H1 (cell line): ENCODE measurements around the gene HMGCLL1. TPM values are rescaled to one million over a fixed set of nuclear protein-coding genes. Genes with fewer than 3 reads are reported as not detected.

Source experiments
- CTCF ChIA-PET: fragments of 300-600 bp; sonication (Branson Sonifier 250); formaldehyde crosslinking; loops from one replicate; lab custom pipeline; 2021; ENCODE audit not compliant: partially characterized antibody; lab: Charles Lee
- POLR2A ChIA-PET: fragments of 300-600 bp; sonication (Branson Sonifier 250); formaldehyde crosslinking; loops from one replicate; lab custom pipeline; 2021; ENCODE audit warnings: inconsistent platforms; ENCODE audit not compliant: partially characterized antibody; lab: Charles Lee
- DNase-seq, 2 experiments: peaks; one replicate each; pipeline versions ENCODE4 v3.0.0 to v3.0.0-alpha.2; 2010 to 2022; ENCODE audit warnings: low spot score in 2 of 2, low read depth in 1 of 2, mixed read lengths in 1 of 2
- FAIRE-seq: peaks from 2 replicates; lab custom pipeline; 2011; peaks lifted over from hg19 to GRCh38; lab: Jason Lieb, UNC
- H2AFZ ChIP-seq: 2 replicates; pipeline ENCODE4 v1.8.1; 2012; ENCODE audit warnings: low read length, inconsistent platforms
- H2AK5ac ChIP-seq: 2 replicates; pipeline ENCODE4 v1.6.1; 2013; ENCODE audit warnings: low read depth, low read length
- H2BK120ac ChIP-seq: replicated peaks from 2 replicates; pipeline ENCODE3; 2013; ENCODE audit warnings: low read depth, low read length, inconsistent platforms
- H2BK12ac ChIP-seq: 2 replicates; pipeline ENCODE4 v1.6.1; 2013; ENCODE audit warnings: low read depth, low read length
- H2BK15ac ChIP-seq: 2 replicates; pipeline ENCODE4 v1.6.1; 2013; ENCODE audit warnings: low read length
- H2BK20ac ChIP-seq: 2 replicates; pipeline ENCODE4 v1.6.1; 2013; ENCODE audit warnings: low read length
- H2BK5ac ChIP-seq: 2 replicates; pipeline ENCODE4 v1.6.1; 2013; ENCODE audit warnings: low read depth, low read length
- H3K14ac ChIP-seq: 2 replicates; pipeline ENCODE4 v1.6.1; 2013; ENCODE audit warnings: inconsistent platforms; ENCODE audit not compliant: insufficient read length
- H3K18ac ChIP-seq: 2 replicates; pipeline ENCODE4 v1.6.1; 2013; ENCODE audit warnings: low read length; ENCODE audit errors: extremely low read depth
- H3K23ac ChIP-seq: 2 replicates; pipeline ENCODE4 v1.6.1; 2013; ENCODE audit warnings: inconsistent platforms; ENCODE audit not compliant: insufficient read length
- H3K23me2 ChIP-seq: 2 replicates; pipeline ENCODE4 v1.6.1; 2013; ENCODE audit warnings: low read depth, low read length
- H3K27ac ChIP-seq: 2 replicates; pipeline ENCODE4 v1.6.1; 2011; ENCODE audit warnings: low read depth, low read length, inconsistent platforms
- H3K27me3 ChIP-seq, 4 experiments: replicated peaks in 1 of 4; 1 replicate in 1 of 4; 2 replicates in 3 of 4; pipeline versions ENCODE4 v1.6.1 to v1.8.1; 2011 to 2013; ENCODE audit warnings: low read length in 3 of 4, mild to moderate bottlenecking in 3 of 4, inconsistent platforms in 2 of 4, mixed read lengths in 2 of 4, moderate library complexity in 1 of 4; ENCODE audit not compliant: control insufficient read depth in 3 of 4, insufficient read depth in 3 of 4; ENCODE audit errors: extremely low read depth in 1 of 4
- H3K36me3 ChIP-seq, 4 experiments: 2 replicates each; pipeline versions ENCODE4 v1.6.1 to v1.8.1; 2011 to 2013; ENCODE audit warnings: mild to moderate bottlenecking in 4 of 4, low read length in 3 of 4, moderate library complexity in 2 of 4, control low read depth in 1 of 4, inconsistent platforms in 1 of 4; ENCODE audit not compliant: insufficient read depth in 4 of 4, control insufficient read depth in 2 of 4
- H3K4ac ChIP-seq: replicated peaks from 2 replicates; pipeline ENCODE3; 2013; ENCODE audit warnings: low read length, low read depth, mixed read lengths, inconsistent platforms; ENCODE audit not compliant: insufficient read length
- H3K4me1 ChIP-seq, 4 experiments: replicated peaks in 1 of 4; 1 replicate in 1 of 4; 2 replicates in 3 of 4; pipeline versions ENCODE4 v1.6.1 to v1.8.1; 2011 to 2013; ENCODE audit warnings: low read length in 3 of 4, inconsistent platforms in 2 of 4, mixed read lengths in 1 of 4; ENCODE audit not compliant: insufficient read depth in 4 of 4, control insufficient read depth in 3 of 4
- H3K4me2 ChIP-seq, 2 experiments: 2 replicates each; pipeline versions ENCODE4 v1.6.1 to v1.8.1; 2011 to 2013; ENCODE audit warnings: low read depth in 2 of 2, low read length in 2 of 2, control low read depth in 1 of 2, inconsistent platforms in 1 of 2, mild to moderate bottlenecking in 1 of 2; ENCODE audit not compliant: insufficient read depth in 1 of 2
- H3K4me3 ChIP-seq, 4 experiments: fragments of 200-600, 300-600 bp in 1 of 4; sonication (generic), shearing (Covaris generic), sonication (Bioruptor Twin) in 1 of 4; 2 replicates each; pipeline versions ENCODE4 v1.5.1 to v1.8.1; 2011 to 2016; ENCODE audit warnings: low read length in 4 of 4, low read depth in 3 of 4, control low read depth in 2 of 4, inconsistent platforms in 2 of 4, mild to moderate bottlenecking in 2 of 4, mixed read lengths in 1 of 4, moderate library complexity in 1 of 4; ENCODE audit not compliant: insufficient read depth in 2 of 4; ENCODE audit errors: extremely low read depth in 1 of 4
- H3K56ac ChIP-seq: replicated peaks from 2 replicates; pipeline ENCODE3; 2013; ENCODE audit warnings: low read depth, mild to moderate bottlenecking, mixed read lengths, low read length, inconsistent platforms; ENCODE audit not compliant: insufficient read length
- H3K79me1 ChIP-seq: 2 replicates; pipeline ENCODE4 v1.6.1; 2013; ENCODE audit warnings: low read depth, low read length, control low read depth
- H3K79me2 ChIP-seq, 2 experiments: 2 replicates each; pipeline versions ENCODE4 v1.6.1 to v1.8.1; 2012 to 2013; ENCODE audit warnings: low read length in 2 of 2, mild to moderate bottlenecking in 2 of 2, inconsistent platforms in 1 of 2; ENCODE audit not compliant: insufficient read depth in 2 of 2, control insufficient read depth in 1 of 2
- H3K9ac ChIP-seq, 4 experiments: replicated peaks in 1 of 4; 1 replicate in 1 of 4; 2 replicates in 3 of 4; pipeline versions ENCODE4 v1.6.1 to v1.8.1; 2011 to 2013; ENCODE audit warnings: low read depth in 3 of 4, low read length in 3 of 4, control low read depth in 2 of 4, mild to moderate bottlenecking in 2 of 4, moderate library complexity in 2 of 4, inconsistent platforms in 1 of 4; ENCODE audit errors: extremely low read depth in 1 of 4
- H3K9me3 ChIP-seq, 2 experiments: 2 replicates each; pipeline versions ENCODE4 v1.6.1 to v1.8.1; 2012 to 2013; ENCODE audit warnings: mild to moderate bottlenecking in 2 of 2, moderate library complexity in 2 of 2, control low read depth in 1 of 2, inconsistent platforms in 1 of 2, low read depth in 1 of 2, low read length in 1 of 2, mixed read lengths in 1 of 2; ENCODE audit not compliant: insufficient read depth in 2 of 2
- H4K20me1 ChIP-seq, 2 experiments: replicated peaks in 1 of 2; 2 replicates each; pipeline versions ENCODE3 to v1.8.1; 2011 to 2013; ENCODE audit warnings: inconsistent platforms in 2 of 2, low read length in 2 of 2, mild to moderate bottlenecking in 1 of 2; ENCODE audit not compliant: insufficient read depth in 2 of 2, control insufficient read depth in 1 of 2
- H4K5ac ChIP-seq: 2 replicates; pipeline ENCODE4 v1.6.1; 2013; ENCODE audit warnings: low read length, low read depth, mixed read lengths, inconsistent platforms; ENCODE audit not compliant: insufficient read length
- H4K8ac ChIP-seq: 2 replicates; pipeline ENCODE4 v1.8.0; 2013; ENCODE audit warnings: mild to moderate bottlenecking, moderate library complexity, low read length, inconsistent platforms; ENCODE audit not compliant: insufficient read depth; ENCODE audit errors: extremely low read depth
- H4K91ac ChIP-seq: replicated peaks from 2 replicates; pipeline ENCODE3; 2013; ENCODE audit warnings: low read length, mixed read lengths, inconsistent platforms; ENCODE audit not compliant: insufficient read length
- WGBS, 2 experiments: shearing (Covaris generic) in 1 of 2; methylation state at CpG; one replicate each; pipeline versions ENCODE4 v1.1.6 to v1.1.7; 2013 to 2015; ENCODE audit warnings: low lambda C conversion rate in 2 of 2, mixed read lengths in 2 of 2, inconsistent platforms in 1 of 2, low coverage in 1 of 2, missing lambda C conversion rate in 1 of 2; ENCODE audit not compliant: insufficient replicate concordance in 2 of 2, insufficient coverage in 1 of 2, insufficient read length in 1 of 2; ENCODE audit errors: extremely low coverage in 1 of 2, missing lambda C conversion rate in 1 of 2; 5-methylcytosine and 5-hydroxymethylcytosine counted together
- polyA plus RNA-seq, 7 experiments: library from polyadenylated mRNA; depleted of rRNA in 3 of 7; stranded (reverse) in 5 of 7; unstranded in 2 of 7; fragments of >200 nt in 5 of 7; fragments of 200-250 nt in 2 of 7; gene quantifications; 1 replicate in 5 of 7; 2 replicates in 1 of 7; 4 replicates in 1 of 7; pipeline versions ENCODE4 v1.2.1 to v1.2.3, GENCODE V29; 2011 to 2013; ENCODE audit warnings: missing spikeins in 2 of 7, mixed read lengths in 2 of 7
- total RNA-seq: library from RNA; stranded (reverse); fragmentation: NEBNext Ultra II Directional; extraction: Animal tissue kit (Norgen Biotek cat#: 25700); gene quantifications from 2 replicates; pipeline ENCODE4 v1.2.1, GENCODE V29; 2021

The HMGCLL1 gene
- total and polyA plus RNA-seq, 2 of the 8 experiments (the other 6 are each of a cell fraction or from before 2014, with no cell fraction given): 0.06 to 0.41 TPM

DNA sequence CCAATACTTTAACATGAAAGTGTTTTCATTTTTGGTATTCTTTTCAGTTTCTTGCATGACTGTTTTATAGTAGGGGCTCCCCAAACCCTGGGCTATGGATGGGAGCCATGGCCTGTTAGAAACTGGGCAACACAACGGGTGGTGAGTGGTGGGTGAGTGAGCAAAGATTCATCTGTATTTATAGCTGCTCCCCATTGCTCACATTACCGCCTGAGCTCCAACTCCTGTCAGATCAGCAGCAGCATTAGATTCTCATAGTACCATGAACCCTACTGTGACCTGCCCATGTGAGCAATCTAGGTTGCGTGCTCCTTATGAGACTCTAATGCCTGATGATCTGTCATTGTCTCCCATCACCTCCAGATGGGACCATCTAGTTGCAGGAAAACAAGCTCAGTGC lies 42.3 kb upstream of the HMGCLL1 start:
- Histone ChIP-seq H3K36me3 (no peaks in the 10 kb centered on the region), H3K4me3 (no peak overlapping the region), H3K14ac (no peak overlapping the region), H2BK120ac (no peak overlapping the region), H3K4ac (no peak overlapping the region), H4K91ac (no peak overlapping the region), H3K27me3 (no peaks in the 10 kb centered on the region), H2BK15ac (no peak overlapping the region), H2BK12ac (no peak overlapping the region), H3K23me2 (no peaks in the 10 kb centered on the region), H3K23ac (no peak overlapping the region), H3K56ac (no peak overlapping the region), H2BK20ac (no peak overlapping the region), H3K18ac (no peak overlapping the region), H3K4me2 (no peak overlapping the region), H3K4me1 (peaks cover 0 to 2% (median 0%) of the 10 kb centered on the region in 4 experiments; a peak in 1 of 7 replicates), H2AK5ac (no peak overlapping the region), H3K9me3 (no peaks in the 10 kb centered on the region), H4K8ac (no peak overlapping the region), H4K5ac (no peak overlapping the region), H3K27ac (no peak overlapping the region), H3K79me2 (no peaks in the 10 kb centered on the region), H2BK5ac (no peak overlapping the region), H3K9ac (no peak overlapping the region), H3K79me1 (no peaks in the 10 kb centered on the region), H4K20me1 (no peaks in the 10 kb centered on the region), H2AFZ (no peak overlapping the region)
- WGBS, 2 experiments: 100% methylated on average over 3 of the region's 3 CpGs; no CpG with 5 or more reads in 1 of the 2 experiments
- ChIA-PET POLR2A (no interaction called here), CTCF (interaction anchor here (1.4 kb wide), 1 partner anchor 10 kb away, joined by 5 read pairs; no protein-coding TSS in a partner anchor)
- DNase-seq: no peak
- FAIRE-seq: no peak
